Thyroid gland (tissue), 4 donors: Measurements from ENCODE around the gene ZNF841. TPM values are rescaled to one million over a fixed set of nuclear protein-coding genes. Genes with fewer than 3 reads are reported as not detected.
A peak's percentile ranks its signal among the peaks of the same experiment; 100 is the strongest.
"Not testable (repeated sequence)": the region's sequence is repeated elsewhere in the genome, so short reads cannot be mapped to it uniquely, and the experiment has no call there.

Experiments
- DNase-seq, 2 donors: peaks; one replicate each; pipeline ENCODE4 v3.0.0-alpha.2; 2019
- H3K27ac ChIP-seq, 3 donors: fragments of 200-600 bp; sonication (generic); 1 replicate in 2 of 3; 2 replicates in 1 of 3; pipeline ENCODE4 v1.5.1; 2016 to 2019; ENCODE audit warnings: mild to moderate bottlenecking in 1 of 3, moderate library complexity in 1 of 3
- H3K27me3 ChIP-seq: fragments of 200-600 bp; sonication (generic); one replicate; pipeline ENCODE4 v1.5.1; 2019
- H3K36me3 ChIP-seq, 2 donors: fragments of 200-600 bp; sonication (generic); one replicate each; pipeline ENCODE4 v1.5.1; 2016 to 2019
- H3K4me1 ChIP-seq, 2 donors: fragments of 200-600 bp; sonication (generic); one replicate each; pipeline ENCODE4 v1.5.1; 2017 to 2019
- H3K4me3 ChIP-seq, 3 donors: fragments of 200-600 bp; sonication (generic); replicated peaks in 1 of 3; 1 replicate in 2 of 3; 2 replicates in 1 of 3; pipeline ENCODE4 v1.5.1; 2016; ENCODE audit warnings: mild to moderate bottlenecking in 1 of 3
- H3K9me3 ChIP-seq: fragments of 200-600 bp; sonication (generic); one replicate; pipeline ENCODE4 v1.5.1; 2017
- CTCF ChIP-seq, 6 experiments: fragments of 200-600 bp in 3 of 6; fragments of 450-650 bp in 3 of 6; sonication (generic) in 3 of 6; IDR thresholded peaks; one replicate each; pipeline ENCODE4 v1.5.1; 2016 to 2019; ENCODE audit warnings: antibody characterized with exemption in 6 of 6, mild to moderate bottlenecking in 2 of 6, inconsistent platforms in 1 of 6, moderate library complexity in 1 of 6
- POLR2A ChIP-seq, 2 donors: fragments of 450-650 bp; IDR thresholded peaks; one replicate each; pipeline ENCODE4 v1.6.1; 2017; ENCODE audit warnings: antibody characterized with exemption in 2 of 2, mild to moderate bottlenecking in 2 of 2, moderate library complexity in 1 of 2
- WGBS, 2 donors: methylation state at CpG; one replicate each; pipeline ENCODE4 v1.1.5; 2017; 5-methylcytosine and 5-hydroxymethylcytosine counted together
- intact Hi-C: fragments of 100-400 bp; cut with DNase I; formaldehyde crosslinking; loops from one replicate; pipeline ENCODE4 v1.15.1; 2023
- total RNA-seq, 4 donors: library from RNA; depleted of rRNA; stranded (reverse); fragments of >200 nt; gene quantifications; one replicate each; pipeline ENCODE4 v1.2.3, GENCODE V29; 2016

ZNF841 gene
- total RNA-seq, 4 donors from 2014 or later = 14.9 to 23.9 (median 18.0) TPM

- TF ChIP-seq CTCF (IDR thresholded peaks at IDR 0.05) (no peak), POLR2A (IDR thresholded peaks at IDR 0.05) (no peak)
- DNase-seq = no peak
- H3K4me1 ChIP-seq = no peaks in the 10 kb centered on the region
- no peak overlapping the region for H3K27ac ChIP-seq
- no peak overlapping the region for H3K4me3 ChIP-seq
- no peaks in the 10 kb centered on the region for H3K9me3 ChIP-seq
- H3K36me3 ChIP-seq = no peaks in the 10 kb centered on the region
- H3K27me3 ChIP-seq = no peaks in the 10 kb centered on the region
- intact Hi-C loops = no loop called here
- 79 to 86% methylated on average over 2 of the region's 2 CpGs for WGBS, 2 donors
Measured at GRCh38 chr19:52101866-52102562, 6.4 kb upstream of the ZNF841 start.

GRCh38 chr19:52099497-52100138 is 4.1 kb upstream of the ZNF841 start:
- no peak for DNase-seq
- Histone ChIP-seq H3K27ac (no peak overlapping the region), H3K4me1 (no peaks in the 10 kb centered on the region), H3K27me3 (no peaks in the 10 kb centered on the region), H3K4me3 (no peak overlapping the region), H3K36me3 (no peaks in the 10 kb centered on the region), H3K9me3 (no peaks in the 10 kb centered on the region)
- no peak for TF ChIP-seq CTCF (IDR thresholded peaks at IDR 0.05)
- TF ChIP-seq POLR2A (IDR thresholded peaks at IDR 0.05) = no peak
- WGBS, 2 donors = 90 to 91% methylated on average over 2 of the region's 2 CpGs
- intact Hi-C loops = no loop called here

GRCh38 chr19:52096416-52096815 is 851 bp upstream of the ZNF841 start:
- DNase-seq, intact Hi-C loops, H3K36me3 ChIP-seq, H3K9me3 ChIP-seq, H3K4me3 ChIP-seq, H3K27ac ChIP-seq, H3K27me3 ChIP-seq: not testable (repeated sequence)
- WGBS, 2 donors = 78 to 95% methylated on average over 3 of the region's 3 CpGs
- H3K4me1 ChIP-seq = peaks cover 10 to 11% of the 10 kb centered on the region in 2 donors

- peak in 1 of 2 donors; percentile 3 for DNase-seq
- H3K4me3 ChIP-seq = peak overlapping the region; percentile 11 to 80 (median 53)
- intact Hi-C loops = no loop called here
- TF ChIP-seq POLR2A (IDR thresholded peaks at IDR 0.05) (no peak), CTCF (IDR thresholded peaks at IDR 0.05) (no peak)
- peaks cover 10 to 11% of the 10 kb centered on the region in 2 donors for H3K4me1 ChIP-seq
- H3K36me3 ChIP-seq = peaks cover 0 to 3% of the 10 kb centered on the region in 2 donors
- WGBS, 2 donors = 1 to 6% methylated on average over 12 of the region's 12 CpGs
- H3K27ac ChIP-seq = no peak overlapping the region
- H3K27me3 ChIP-seq = no peaks in the 10 kb centered on the region
- H3K9me3 ChIP-seq = no peaks in the 10 kb centered on the region
Measured at GRCh38 chr19:52094526-52095130, 937 bp downstream of the ZNF841 start.

GRCh38 chr19:52086481-52086880 is 9.1 kb downstream of the ZNF841 start:
- H3K4me1 ChIP-seq = no peaks in the 10 kb centered on the region
- H3K27ac ChIP-seq = no peak overlapping the region
- H3K4me3 ChIP-seq = no peak overlapping the region
- DNase-seq = no peak
- H3K36me3 ChIP-seq = peaks cover 29 to 33% of the 10 kb centered on the region in 2 donors
- H3K27me3 ChIP-seq = no peaks in the 10 kb centered on the region
- TF ChIP-seq POLR2A (IDR thresholded peaks at IDR 0.05) (no peak), CTCF (IDR thresholded peaks at IDR 0.05) (no peak)
- H3K9me3 ChIP-seq = no peaks in the 10 kb centered on the region
- intact Hi-C loops = no loop called here
